Fibroblast of skin of back (primary cell): ENCODE data around the gene EFR3B. TPM values are rescaled to one million over a fixed set of nuclear protein-coding genes. Genes with fewer than 3 reads are reported as not detected.
"Not testable (repeated sequence)": the region's sequence is repeated elsewhere in the genome, so short reads cannot be mapped to it uniquely, and the experiment has no call there.

Experiments
- DNase-seq: peaks from one replicate; pipeline ENCODE4 v3.0.0-alpha.2; 2013
- polyA plus RNA-seq, 2 experiments: library from polyadenylated mRNA; unstranded; fragments of 120-200 nt; gene quantifications; one replicate each; pipeline ENCODE4 v1.2.1, GENCODE V29; 2013; ENCODE audit not compliant: insufficient read length in 2 of 2

Gene EFR3B
- polyA plus RNA-seq (2013, experiment 1 of 2; ENCODE audit: insufficient read length) = 0.73 TPM
- 0.43 TPM for polyA plus RNA-seq (2013, experiment 2 of 2; ENCODE audit: insufficient read length)

- peak; percentile 95 for DNase-seq
Observed at GRCh38 chr2:25041928-25042320, at the start of gene EFR3B. TSS of gene EFR3B (plus strand) at chr2:25042076. CDS start at chr2:25042313, 237 bp downstream.

DNA sequence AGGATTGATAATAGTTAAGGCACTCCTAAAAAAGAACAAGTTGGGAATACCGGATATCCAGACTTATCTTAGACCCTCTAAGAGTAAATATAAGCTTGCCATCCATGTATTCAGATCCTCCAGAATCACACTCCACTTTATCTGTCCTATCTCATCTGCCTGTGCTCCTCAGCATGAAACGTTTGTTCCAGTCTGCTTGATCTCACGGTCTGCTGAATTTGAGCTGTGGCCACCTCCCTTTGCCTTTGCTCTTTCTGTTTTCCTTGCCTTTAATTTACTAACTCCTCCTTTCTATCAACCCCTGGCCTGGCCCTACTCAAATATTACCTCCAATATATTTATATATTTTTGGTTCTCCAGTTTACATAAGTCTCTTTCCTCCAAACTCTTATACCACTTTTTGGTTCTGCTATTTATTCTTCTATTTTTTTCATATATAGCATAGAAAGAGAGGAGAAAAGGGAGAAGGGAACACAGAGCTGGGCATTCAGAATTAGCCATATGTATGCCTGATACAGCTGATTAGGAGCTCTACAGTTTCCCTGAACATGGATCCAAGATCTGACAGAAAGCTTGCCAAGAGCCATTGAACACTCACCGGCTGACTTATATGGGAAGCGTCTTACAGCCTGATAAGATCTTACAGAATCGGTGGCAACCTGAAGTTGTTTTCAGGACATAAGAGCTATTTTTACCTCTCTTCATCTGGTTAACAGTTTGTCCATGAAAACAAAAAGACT is 48.3 kb upstream of the EFR3B start:
- no peak for DNase-seq

GRCh38 chr2:24994146-24994724 is 47.6 kb upstream of the EFR3B start:
- DNase-seq = no peak

- not testable (repeated sequence) for DNase-seq
Observed at GRCh38 chr2:24999097-24999496, 42.8 kb upstream of the EFR3B start.

DNA sequence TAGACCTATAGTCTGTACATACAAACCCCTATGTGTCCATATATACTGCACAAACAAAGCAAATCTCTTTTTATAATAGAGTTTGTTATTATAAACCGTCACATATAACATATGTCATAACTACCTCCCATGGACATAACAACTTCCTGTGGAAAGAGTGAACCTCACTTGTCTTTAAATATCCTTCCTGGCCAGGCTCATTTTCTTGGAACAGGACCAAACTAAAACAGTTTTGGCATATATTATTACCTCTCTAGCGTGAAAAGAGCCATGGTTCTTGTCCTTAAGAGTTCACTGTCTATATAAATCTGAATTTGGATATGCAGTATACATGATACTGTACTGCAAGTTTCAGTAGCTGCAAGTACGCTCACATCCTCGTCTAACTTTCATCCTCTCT is 41.8 kb upstream of the EFR3B start:
- peak; percentile 22 for DNase-seq

DNA sequence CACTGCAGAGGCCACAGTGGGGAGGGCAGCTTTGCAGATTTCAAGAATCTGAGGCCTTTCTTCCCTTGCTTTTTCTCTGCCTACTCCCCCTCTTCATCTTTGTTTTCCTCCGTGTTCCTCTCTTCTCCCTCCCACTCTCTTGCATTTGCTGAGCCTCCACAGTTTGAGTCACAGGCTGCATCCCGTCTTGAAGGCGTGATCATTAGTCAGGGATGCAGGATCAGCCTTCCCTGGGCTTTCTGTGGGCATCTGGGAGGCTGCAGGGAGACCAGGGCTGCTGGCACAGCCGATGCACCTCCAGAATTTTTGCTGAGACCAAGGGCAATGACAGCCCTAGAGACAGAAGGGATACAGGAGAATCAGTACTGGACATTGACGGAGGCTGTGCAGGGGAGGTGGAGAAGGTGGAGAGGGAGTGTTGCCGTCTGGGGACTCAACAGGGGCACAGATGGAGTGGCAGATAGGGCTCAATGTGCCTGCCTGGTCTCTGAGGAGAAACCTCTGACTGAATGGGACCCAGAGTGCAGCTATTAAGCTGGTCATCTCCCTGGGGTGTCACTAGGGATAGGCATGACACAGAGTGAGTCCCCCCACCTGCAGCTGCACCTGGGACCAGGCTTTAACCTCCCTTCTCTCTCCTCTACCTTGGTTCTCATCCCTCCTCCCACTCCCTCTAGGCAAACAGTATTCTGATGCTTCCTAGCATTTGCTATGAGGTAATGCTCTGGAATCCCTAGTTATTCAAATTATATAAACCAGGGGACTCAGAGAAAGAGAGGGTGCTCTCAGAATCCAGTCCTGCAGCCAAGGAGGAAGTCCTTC is 41.2 kb upstream of the EFR3B start:
- peak; percentile 26 for DNase-seq

- no peak for DNase-seq
Observed at GRCh38 chr2:25001325-25001637, 40.6 kb upstream of the EFR3B start.

DNA sequence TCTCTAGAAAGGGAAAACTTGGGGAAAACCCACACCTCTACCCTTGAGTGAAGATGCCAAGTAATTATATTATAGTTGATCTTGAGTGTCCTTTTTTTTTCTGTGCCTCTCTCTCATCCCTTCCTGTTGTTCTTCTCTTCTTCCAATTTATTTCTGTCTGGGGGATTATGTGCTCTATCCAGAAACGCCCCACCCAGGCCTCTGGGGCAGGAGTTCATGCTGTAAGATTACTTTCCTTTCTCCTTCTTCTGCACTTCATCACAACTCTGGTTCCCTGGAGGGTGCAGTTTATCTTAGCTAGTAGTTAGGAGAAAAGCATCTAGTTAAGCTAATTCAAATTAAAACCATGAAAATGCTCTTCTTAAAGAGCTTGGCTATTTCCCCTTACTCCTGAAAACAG is 39.8 kb upstream of the EFR3B start:
- no peak for DNase-seq

GRCh38 chr2:25009954-25010353 is 31.9 kb upstream of the EFR3B start:
- no peak for DNase-seq

DNA sequence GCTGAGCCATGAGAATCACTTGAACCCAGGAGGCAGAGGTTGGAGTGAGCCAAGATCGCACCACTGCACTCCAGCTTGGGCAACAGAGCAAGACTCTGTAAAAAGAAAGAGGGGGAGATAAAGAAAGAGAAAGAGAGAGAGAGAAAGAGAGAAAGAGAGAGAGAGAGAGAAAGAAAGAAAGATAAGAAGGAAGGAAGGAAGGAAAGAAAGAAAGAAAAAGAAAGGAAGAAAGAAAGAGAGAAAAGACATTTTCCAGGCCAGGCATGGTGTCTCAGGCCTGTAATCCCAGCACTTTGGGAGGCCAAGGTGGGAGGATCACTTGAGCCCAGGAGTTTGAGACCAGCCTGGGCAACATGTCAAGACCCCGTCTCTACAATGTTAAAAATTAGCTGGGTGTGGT is 30.5 kb upstream of the EFR3B start:
- not testable (repeated sequence) for DNase-seq

- DNase-seq = no peak
Observed at GRCh38 chr2:25014631-25015030, 27.2 kb upstream of the EFR3B start.

GRCh38 chr2:25018681-25019080 is 23.2 kb upstream of the EFR3B start:
- no peak for DNase-seq

- no peak for DNase-seq
Observed at GRCh38 chr2:25021791-25022362, 20.0 kb upstream of the EFR3B start.

DNA sequence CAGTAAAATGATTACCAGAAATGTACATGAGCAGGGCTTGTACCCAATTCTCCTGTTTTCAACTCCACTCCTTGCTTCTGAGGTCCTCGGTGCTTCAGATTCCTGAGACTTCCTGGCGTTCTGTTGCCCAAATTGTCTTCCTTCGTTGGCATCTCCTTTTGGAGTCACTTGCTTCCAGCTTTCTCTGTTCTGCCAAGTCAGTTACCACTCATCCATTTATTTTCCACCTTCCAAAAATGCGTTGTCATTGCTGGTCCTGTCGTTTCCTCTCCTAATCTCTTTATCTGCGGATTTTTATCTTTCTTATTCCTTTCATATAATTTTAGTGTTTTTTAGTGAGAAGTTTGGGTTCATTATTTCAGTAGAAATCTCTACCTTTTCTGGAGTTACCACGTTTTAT is 18.5 kb upstream of the EFR3B start:
- DNase-seq = no peak

DNA sequence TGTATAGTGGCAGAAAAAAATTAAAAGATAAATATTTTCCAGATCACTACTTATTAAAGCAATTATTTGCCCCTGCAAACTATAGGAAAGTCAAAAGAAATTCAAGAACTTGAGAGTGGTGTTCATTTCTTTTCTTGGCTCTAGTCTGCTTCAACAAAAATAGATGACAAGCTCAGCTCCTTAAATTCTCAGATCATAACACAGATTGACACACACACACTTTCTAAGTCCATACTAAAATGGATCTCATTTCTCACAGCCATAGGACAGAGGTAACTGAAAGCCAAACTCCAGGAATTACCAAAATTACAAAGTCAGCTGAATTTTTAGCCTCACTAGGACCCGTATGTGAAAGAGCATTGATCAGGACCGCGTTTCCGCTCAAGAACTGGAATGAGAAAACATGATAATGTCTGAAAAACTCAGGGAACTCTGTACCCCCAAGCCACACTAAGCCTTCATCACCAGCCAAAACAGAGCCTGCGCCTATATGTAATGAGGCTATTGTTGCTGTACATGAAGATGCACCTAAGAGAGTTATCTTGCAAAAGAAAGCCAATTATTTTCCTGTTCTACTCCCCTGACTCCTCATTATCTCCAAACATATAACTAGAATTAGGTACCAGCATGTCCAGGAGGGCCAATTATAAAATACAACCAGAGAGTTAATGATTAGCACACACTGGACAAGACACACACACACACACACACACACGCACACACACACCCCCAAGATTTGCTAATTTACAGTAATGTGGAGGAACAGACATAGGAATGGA is 16.5 kb upstream of the EFR3B start:
- DNase-seq = no peak

- no peak for DNase-seq
Observed at GRCh38 chr2:25026008-25026530, 15.8 kb upstream of the EFR3B start.

- no peak for DNase-seq
Observed at GRCh38 chr2:25029183-25029554, 12.7 kb upstream of the EFR3B start.

DNA sequence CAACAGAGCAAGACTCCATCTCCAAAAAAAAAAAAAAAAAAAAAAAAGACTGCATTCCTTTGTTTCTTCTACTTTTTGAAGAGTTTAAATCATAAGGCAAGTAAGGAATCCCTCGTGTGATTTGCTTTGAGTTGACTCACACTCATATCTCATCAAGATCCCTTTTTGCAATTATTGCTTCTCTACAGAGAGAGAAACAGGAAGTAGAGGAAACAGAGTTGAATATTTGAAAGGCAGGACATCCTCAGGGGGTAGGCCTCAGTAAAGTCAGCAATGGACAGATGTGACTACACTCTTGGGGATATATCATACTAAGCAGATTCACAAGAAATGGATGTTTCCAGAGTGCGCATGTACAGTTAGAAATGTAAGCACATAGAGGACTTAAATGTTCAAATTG is 11.2 kb upstream of the EFR3B start:
- DNase-seq = no peak

DNA sequence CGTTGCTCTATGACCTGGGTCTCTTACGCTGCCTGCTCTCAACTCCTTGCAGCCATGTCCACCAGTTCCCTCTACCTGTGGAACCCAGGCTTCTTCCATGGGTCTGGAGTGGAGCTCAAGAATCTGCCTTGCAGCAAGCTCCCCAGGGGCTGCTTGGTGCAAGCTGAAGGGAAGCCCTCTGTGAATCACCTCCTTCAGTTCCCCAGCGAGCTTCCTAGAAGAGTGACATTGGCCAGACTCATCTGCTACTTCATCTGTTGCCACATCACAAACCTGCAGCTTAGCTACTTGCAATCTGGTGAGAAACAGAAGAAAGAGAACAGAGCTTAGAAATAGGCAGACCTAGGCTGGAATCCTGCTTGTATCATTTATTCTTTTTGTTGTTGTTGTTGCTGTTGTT is 9.8 kb upstream of the EFR3B start:
- no peak for DNase-seq

GRCh38 chr2:25032901-25033300 is 9.0 kb upstream of the EFR3B start:
- no peak for DNase-seq

- DNase-seq = no peak
Observed at GRCh38 chr2:25034081-25034480, 7.8 kb upstream of the EFR3B start.

- no peak for DNase-seq
Observed at GRCh38 chr2:25035537-25036220, 6.2 kb upstream of the EFR3B start.
